ES-I3 (cell line): ENCODE data around the gene SECTM1.
A peak's percentile ranks its signal among the peaks of the same experiment; 100 is the strongest.

Source experiments
- H3K36me3 ChIP-seq: 2 replicates; pipeline ENCODE4 v1.6.1; 2013; ENCODE audit warnings: mild to moderate bottlenecking, low read length, control low read depth, moderate library complexity; ENCODE audit not compliant: insufficient read depth
- H3K4me1 ChIP-seq: 2 replicates; pipeline ENCODE4 v1.6.1; 2013; ENCODE audit warnings: mild to moderate bottlenecking, control low read depth, low read length; ENCODE audit not compliant: insufficient read depth
- H3K9ac ChIP-seq: 2 replicates; pipeline ENCODE4 v1.6.1; 2013; ENCODE audit warnings: low read depth, mild to moderate bottlenecking, low read length, moderate library complexity
- H3K9me3 ChIP-seq: 2 replicates; pipeline ENCODE4 v1.6.1; 2013; ENCODE audit warnings: mild to moderate bottlenecking, low read length, moderate library complexity; ENCODE audit not compliant: control insufficient read depth, insufficient read depth

SECTM1 gene

DNA sequence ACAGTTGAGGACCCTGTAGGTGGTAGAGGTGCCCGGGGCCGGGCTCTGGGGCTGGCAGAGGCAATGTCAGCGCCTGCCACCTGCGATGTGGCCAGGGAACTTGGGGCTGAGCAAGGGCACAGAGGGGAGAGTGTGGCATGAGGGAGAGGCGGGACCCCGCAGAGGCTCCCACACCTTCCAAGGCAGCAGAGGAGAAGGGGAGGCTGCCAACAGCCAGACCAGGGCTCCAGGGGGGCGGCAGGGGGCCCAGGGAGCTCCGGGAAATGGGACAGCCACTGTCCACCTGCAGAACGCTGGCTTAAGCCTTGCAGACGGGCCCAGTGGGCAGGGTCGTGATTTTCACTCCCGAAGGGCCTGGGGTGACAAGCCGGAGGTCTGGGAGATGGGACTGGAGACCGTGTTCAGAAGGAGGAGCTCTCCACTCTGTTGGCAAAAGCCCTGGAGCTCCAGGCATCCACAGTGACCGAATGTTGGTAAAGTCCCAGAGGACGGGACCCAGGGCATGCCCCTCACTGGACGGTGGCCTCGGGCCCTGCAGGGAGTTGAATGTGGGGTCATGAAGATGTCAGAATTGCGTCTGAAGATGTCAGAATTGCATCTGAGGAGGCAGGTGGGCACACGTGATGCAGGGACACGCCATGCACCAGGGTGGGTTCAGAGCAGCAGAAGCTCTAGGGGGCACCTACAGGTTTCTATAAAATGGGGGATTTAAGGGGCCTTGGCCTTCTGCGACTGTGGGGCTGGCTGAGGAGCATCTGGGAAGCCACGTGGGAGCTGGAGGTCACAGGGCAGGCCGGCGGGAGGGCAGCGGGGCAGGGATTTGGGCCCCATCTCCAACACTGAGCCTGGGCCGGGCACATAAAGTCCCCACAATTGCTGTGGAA, 34.8 kb downstream of the SECTM1 start:
- Histone ChIP-seq H3K36me3 (no peaks in the 10 kb centered on the region), H3K9ac (no peak overlapping the region), H3K4me1 (peaks cover 6% of the 10 kb centered on the region; the same call in 1 of the 2 replicates), H3K9me3 (no peaks in the 10 kb centered on the region)

DNA sequence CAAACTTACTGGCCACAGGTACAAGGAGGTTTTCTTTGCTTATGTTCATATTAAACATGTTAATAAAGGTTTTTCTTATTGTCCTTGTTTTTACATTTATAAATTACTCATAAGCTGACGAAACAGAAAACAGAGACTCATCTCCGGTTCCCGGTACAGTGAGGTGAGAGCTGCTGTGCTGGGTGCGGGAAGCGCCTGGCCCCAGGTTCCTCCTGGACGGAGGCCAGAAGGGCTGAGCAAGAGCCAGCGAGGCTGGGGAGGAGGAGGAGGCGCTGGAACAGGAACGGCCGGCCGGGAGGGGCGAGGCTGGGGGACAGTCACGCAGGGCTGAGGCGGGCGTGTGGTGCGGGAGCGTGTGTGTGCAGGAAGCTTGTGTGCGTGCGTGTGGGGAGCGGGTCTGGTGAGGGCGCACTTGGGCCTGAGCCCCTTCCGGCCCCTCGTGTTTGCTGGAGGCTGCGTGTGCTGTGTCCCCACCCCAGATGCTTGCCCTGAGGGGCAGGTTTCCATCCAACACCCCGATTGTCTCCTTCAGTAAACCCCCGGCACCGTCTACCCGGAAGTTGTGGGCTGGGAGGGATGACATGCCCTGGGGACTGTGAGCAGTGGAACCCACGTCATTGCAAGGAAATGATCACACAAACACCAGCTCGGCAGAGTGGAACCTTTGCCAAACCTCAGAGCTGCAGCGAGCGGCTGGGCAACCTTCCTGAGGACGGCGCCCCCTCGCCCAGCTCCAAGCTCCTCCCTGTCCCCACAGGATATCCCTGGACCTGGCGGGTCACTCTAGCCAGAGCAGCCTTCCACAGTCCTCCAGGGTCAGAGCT, 35.6 kb downstream of the SECTM1 start:
- Histone ChIP-seq H3K4me1 (peaks cover 6% of the 10 kb centered on the region; the same call in 1 of the 2 replicates), H3K9ac (no peak overlapping the region), H3K9me3 (no peaks in the 10 kb centered on the region), H3K36me3 (no peaks in the 10 kb centered on the region)

DNA sequence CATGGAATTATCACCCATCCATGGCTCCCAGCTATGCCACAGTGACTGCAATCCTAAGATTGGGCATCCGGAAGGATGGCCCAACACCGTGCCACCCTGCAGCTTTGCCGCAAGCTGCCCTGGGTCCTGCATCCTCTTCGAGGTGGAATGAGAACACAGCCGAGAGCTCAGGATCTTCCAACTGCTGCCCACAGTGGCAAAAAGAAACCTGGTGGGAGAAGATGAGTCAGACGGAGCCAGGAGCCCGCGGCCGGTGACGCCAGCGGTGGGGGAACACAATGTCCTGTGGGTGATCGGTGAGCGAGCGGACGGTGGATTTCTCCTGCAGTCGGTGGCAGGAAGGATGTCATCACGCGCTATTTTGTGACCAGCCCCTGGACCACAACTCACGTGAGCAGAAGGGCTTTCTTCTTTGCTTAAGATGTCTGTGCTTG, 36.3 kb downstream of the SECTM1 start:
- H3K36me3 ChIP-seq: no peaks in the 10 kb centered on the region

DNA sequence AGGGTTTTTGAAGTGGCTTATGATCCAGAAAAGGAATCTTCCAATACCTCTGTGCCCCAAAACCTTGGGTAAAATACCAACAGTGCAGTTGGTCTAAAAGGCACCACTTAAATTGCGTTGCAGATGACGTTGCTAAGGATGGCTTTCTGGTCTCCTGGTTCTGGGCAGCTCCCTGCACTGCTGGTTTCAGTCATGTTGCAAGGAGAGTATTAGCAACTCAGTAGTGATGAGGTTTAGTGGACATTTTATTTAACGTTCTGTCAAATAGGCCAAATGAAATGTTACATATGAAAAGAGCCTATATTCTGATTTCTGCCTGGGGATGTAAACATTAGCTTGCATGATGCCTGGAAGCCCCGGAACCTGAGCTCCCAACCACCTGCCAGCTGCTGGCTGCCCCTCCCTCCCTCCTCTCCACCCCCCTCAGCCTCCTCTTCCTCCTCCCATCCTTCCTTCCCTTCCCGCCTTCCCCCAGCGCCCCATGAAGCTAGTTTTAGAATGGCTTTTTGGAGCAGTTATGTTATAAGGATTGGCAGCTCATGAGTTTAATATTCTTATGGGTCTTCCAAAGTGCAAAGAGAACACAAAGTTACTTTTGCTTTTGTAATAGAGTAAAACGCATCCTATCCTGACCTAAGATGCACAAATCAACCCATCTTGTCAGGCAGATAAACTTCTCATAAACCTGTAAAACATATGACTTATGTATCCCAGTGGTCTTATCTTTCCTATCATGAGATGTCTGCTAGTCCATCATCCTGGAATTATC, 36.9 kb downstream of the SECTM1 start:
- Histone ChIP-seq H3K4me1 (peaks cover 6% of the 10 kb centered on the region; the same call in 1 of the 2 replicates), H3K36me3 (no peaks in the 10 kb centered on the region), H3K9me3 (no peaks in the 10 kb centered on the region), H3K9ac (no peak overlapping the region)

More for the DNA sequence above, 36.3 kb downstream of the SECTM1 start:
- Histone ChIP-seq H3K4me1 (peaks cover 6% of the 10 kb centered on the region; the same call in 1 of the 2 replicates), H3K9ac (no peak overlapping the region), H3K9me3 (no peaks in the 10 kb centered on the region)

DNA sequence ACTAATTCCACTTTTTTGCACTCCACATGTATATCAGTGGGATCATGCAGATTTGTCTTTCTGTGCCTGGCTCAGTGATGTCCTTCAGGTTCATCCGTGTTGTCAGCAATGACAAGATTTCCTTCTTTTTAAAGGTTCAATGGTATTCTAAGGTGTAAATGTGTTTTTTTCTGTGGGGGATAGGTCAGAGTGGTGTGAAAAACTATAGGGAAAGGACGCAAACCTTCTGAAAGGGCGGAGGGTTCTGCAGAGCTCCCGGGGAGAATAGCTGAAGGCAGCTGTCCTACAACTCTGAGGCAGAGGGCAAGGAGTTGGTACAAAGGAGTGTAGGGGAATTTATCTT, 38.1 kb downstream of the SECTM1 start:
- Histone ChIP-seq H3K9me3 (no peaks in the 10 kb centered on the region), H3K4me1 (peaks cover 6% of the 10 kb centered on the region; the same call in 1 of the 2 replicates), H3K36me3 (no peaks in the 10 kb centered on the region), H3K9ac (no peak overlapping the region)

DNA sequence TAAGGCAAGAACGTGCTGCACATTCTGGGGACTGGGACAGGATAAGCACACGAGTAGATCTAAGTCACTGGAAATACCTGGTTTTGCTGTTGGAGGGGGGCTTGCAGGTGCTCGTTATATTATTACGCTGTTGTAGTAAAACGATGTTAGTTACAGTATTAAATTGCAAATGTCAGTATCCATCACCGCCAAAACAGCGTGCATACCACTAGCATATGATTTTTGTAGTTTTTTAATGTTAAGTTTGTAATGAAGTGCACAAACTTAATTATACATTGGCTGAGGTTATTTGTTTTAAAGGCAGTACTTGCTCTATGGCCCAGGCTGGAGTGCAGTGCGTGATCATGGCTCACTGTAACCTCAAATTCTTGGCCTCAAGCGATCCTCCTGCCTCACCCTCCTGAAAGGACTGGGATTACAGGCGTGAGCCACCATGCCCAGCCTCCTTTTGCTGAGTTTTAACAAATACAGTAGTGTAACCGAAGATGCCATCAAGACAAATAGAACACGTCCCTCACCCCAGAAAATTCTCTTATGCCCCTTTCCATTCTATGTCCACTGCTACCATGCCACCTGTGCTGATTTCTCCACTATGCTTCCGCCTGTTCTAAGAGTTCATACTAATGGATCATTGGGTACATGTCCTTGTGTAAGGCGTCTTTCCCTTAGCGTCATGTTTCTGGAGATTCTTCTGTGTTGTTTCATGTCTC, 39.3 kb downstream of the SECTM1 start:
- Histone ChIP-seq H3K4me1 (peaks cover 9% of the 10 kb centered on the region; the same call in 1 of the 2 replicates), H3K9ac (peak overlapping the region; percentile 69)

DNA sequence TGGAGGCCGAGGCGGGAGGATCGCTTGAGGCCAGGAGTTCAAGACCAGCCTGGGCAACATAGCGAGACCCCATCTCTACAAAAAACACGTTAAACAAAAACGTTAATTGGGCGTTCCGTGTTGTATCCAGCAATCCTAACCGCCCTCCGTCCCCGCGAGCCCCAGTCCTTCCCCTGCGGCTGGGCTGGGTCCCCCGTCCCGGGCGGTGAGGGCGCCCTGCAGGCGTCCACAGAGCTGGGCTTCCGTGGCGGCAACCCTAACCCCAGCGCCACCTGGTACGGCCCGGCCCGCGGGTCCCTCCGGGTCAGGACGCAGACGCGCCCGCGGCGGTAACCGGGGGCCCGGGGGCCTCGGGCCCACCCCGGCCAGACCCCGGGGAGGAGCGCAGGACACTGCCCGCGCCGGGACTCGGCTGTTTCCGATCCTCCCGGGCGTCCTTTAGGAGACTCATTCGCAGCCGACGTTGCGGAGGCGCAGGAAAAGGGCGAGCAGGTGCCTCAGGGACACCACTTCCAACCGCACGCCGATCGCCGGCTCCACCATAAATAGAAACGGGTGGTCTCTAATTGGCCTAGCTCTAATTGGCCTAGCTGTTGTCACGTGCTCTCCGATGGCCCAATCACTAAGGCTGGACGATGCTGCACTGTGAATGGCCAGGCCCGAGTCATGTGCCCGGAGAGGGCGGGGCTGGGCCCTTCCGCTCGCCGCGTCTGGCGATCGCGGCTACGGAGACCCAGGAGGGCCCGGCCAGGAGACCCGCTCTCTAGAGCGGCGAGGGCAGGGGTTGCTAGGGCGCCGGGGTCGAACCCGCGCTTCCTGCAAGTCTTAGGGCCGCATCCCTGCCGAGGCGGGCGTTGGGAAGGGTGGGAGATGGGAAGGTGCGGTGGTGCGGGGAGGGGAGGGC, 41.1 kb downstream of the SECTM1 start:
- Histone ChIP-seq H3K9ac (peak overlapping the region; percentile 80), H3K36me3 (no peaks in the 10 kb centered on the region), H3K4me1 (0 out of 2 replicates have a peak, but pooled peaks cover 4% of the 10 kb centered on the region), H3K9me3 (no peaks in the 10 kb centered on the region)

More for the DNA sequence above, 39.3 kb downstream of the SECTM1 start:
- no peaks in the 10 kb centered on the region for H3K36me3 ChIP-seq
- H3K9me3 ChIP-seq: no peaks in the 10 kb centered on the region

DNA sequence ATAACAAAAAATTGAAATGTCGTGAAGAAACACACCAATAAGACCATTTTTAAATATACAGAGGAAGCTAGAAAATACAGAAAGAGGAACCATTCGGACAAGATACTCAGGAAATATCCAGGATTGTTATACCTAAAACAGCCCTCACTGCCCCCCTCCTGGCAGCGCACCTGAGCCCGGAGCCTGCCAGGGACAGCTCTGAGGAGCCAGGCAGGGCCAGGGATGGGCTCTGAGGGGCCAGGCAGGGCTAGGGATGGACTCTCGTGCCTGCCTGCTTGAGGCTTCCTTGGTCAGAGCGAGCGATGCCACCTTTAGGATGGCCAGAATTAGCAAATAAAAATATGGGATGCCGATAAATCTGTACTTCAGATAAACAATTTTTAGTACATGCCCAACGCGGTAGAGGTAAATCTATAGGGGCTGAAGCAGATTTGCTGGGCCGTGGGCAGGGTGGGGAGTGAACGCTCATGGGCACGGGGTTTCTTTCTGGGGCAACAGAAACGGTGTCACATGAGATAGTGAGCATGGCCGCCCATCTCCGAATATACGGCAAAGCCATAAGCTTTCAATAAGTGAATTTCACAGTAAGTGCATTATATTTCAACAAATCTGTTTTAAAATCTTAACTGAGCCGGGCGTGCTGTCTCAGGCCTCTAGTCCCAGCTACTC, 41.9 kb downstream of the SECTM1 start:
- peak overlapping the region; percentile 80; the same call in 1 of the 2 replicates for H3K9ac ChIP-seq
- no peaks in the 10 kb centered on the region for H3K9me3 ChIP-seq
- 0 out of 2 replicates have a peak, but pooled peaks cover 4% of the 10 kb centered on the region for H3K4me1 ChIP-seq
- H3K36me3 ChIP-seq: no peaks in the 10 kb centered on the region

DNA sequence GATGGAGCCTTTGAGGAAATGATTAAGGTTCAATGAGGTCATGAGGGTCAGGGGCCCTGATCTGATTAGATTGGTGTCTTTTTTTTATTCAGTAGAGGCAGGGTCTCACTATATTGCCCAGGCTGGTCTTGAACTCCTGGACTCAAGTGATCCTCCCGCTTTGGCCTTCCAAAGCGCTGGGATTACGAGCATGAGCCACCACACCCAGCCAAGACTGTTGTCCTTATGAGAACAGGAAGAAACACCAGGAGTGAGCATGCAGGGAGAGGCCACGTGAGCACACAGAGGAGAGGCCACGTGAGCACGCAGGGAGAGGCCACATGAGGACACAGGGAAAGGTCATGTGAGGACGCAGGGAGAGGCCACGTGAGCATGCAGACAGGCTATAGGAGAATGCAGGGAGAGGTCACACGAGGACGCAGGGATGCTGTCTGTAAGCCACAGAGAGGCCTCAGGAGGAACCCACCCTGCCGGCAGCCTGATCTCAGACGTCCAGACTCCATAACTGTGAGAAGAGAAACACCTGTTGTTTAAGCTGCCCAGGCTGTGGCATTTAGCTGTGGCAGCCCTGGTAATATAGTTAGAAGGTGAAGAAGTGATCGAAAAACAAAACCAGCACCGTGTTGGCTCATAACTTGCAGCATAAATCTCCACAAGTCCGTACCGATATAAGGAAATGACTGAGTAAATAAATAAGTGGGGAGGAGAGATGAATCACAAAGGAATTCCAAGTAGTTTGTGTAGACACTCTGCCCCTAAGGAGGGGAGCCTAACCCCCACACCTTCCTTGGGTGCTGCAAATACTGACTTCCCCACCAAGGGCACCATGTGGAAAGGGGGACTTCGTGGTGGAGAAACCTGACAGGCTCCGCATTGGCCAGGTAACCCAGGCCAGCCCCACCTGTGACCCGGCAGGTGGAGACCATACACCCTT, 45.4 kb downstream of the SECTM1 start:
- Histone ChIP-seq H3K9ac (no peak overlapping the region), H3K9me3 (no peaks in the 10 kb centered on the region), H3K4me1 (0 out of 2 replicates have a peak, but pooled peaks cover 4% of the 10 kb centered on the region), H3K36me3 (no peaks in the 10 kb centered on the region)

DNA sequence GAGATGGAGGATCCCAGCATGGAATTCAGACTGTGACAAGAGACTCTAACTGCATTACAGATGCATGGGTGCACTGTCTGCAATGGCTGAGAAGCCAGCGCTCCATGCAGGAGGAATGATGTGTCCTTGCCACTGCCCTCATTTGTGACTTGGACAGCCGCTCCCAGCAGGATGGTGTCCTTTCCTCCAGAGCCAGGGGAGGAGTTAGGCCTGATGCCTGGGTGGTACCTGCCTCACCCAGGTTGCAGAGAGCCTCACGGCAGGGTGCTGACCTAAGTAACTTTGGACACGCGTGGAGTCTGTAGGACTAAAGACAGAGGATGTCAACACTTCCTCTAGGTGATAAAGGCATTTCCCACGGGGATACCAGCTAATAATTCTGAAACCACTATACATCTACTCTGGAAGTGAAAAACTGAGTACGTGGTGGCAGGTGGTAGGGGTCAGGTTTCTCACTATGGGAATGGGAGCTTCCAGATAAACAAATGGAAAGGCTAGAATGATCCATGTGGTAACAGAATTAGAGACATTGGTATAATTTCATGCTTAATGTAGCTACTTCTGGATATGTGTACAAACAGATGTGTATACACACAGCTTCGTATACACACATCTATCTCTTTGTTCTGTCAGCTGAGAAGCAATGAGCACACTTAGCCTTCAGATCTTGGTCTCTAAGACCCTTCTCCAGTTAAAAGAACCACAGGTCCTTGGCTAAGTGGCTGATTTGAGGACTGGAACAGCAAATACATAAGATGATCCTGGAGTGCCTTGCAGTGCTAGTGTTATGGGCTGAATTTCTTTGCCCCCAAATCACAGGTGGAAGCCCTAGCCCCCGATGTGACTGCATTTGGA, 46.3 kb downstream of the SECTM1 start:
- Histone ChIP-seq H3K4me1 (0 out of 2 replicates have a peak, but pooled peaks cover 4% of the 10 kb centered on the region), H3K9me3 (no peaks in the 10 kb centered on the region), H3K36me3 (no peaks in the 10 kb centered on the region), H3K9ac (no peak overlapping the region)

DNA sequence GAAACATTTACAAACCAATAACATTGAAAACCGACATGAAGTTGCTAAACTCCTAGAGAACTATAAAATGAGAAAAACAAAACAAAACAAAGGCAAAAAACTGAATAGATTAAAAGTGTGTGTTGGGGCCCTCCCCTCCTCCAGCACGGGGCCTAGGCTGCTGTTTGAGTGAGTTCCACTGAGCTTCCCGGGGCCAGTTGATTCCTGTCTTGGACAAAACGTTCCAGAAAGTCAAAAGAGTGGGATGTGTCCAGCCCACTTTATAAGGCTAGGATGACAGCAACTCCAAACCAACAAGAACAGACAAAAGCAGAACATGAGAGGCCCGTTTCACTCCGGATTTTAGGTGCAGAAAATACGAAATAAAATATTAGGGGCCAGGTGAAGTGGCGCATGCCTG, 48.4 kb downstream of the SECTM1 start:
- H3K9ac ChIP-seq: no peak overlapping the region
- H3K36me3 ChIP-seq: no peaks in the 10 kb centered on the region
- 0 out of 2 replicates have a peak, but pooled peaks cover 4% of the 10 kb centered on the region for H3K4me1 ChIP-seq
- no peaks in the 10 kb centered on the region for H3K9me3 ChIP-seq
